Measurements from ENCODE around the gene CDK4. TPM values are rescaled to one million over a fixed set of nuclear protein-coding genes. Genes with fewer than 3 reads are reported as not detected.

Gene CDK4
- total and polyA plus RNA-seq, 2 of the 4 experiments (the other 2 are of a cell fraction) = 261 to 297 TPM

GRCh38 chr12:57708296-57708695 is 43.8 kb downstream of the CDK4 start:
- Histone ChIP-seq H4K20me1 (ENCODE audit: insufficient read depth, low read length) (no peaks in the 10 kb centered on the region), H4K8ac (ENCODE audit: low read depth in 2 of 2, low read length in 2 of 2) (no peak overlapping the region), H3K18ac (ENCODE audit: low read depth, low read length) (no peak overlapping the region), H3K9me1 (ENCODE audit: insufficient read depth, low read length) (no peaks in the 10 kb centered on the region), H3K4me3 (ENCODE audit: insufficient read depth, low read depth, low read length) (no peak overlapping the region), H2AFZ (replicated peaks; ENCODE audit: low read length, poor library complexity) (no peak overlapping the region), H3K36me3 (ENCODE audit: control insufficient read depth, insufficient read depth, low read length) (peaks cover 8% of the 10 kb centered on the region), H4K91ac (ENCODE audit: insufficient read depth, low read depth, low read length) (no peak overlapping the region), H3K14ac (replicated peaks; ENCODE audit: low read depth, low read length) (no peak overlapping the region), H3K9me3 (ENCODE audit: control insufficient read depth, insufficient read depth, low read length) (no peaks in the 10 kb centered on the region), H3K9ac (ENCODE audit: low read depth, low read length) (no peak overlapping the region), H2AK9ac (replicated peaks; ENCODE audit: low read depth, low read length, poor library complexity) (no peak overlapping the region), H2BK120ac (ENCODE audit: low read depth, low read length) (no peak overlapping the region), H2BK20ac (ENCODE audit: low read depth, low read length) (no peak overlapping the region), H2BK15ac (ENCODE audit: low read depth, low read length) (no peak overlapping the region), H3K27me3 (ENCODE audit: control insufficient read depth, insufficient read depth, low read length) (no peaks in the 10 kb centered on the region), H3K56ac (ENCODE audit: extremely low read depth, insufficient read depth, low read length) (no peak overlapping the region), H4K5ac (ENCODE audit: low read depth, low read length) (no peak overlapping the region), H3K79me1 (ENCODE audit: low read depth in 1 of 2, low read length in 2 of 2) (no peaks in the 10 kb centered on the region; a peak in 1 of 4 replicates), H3K4ac (ENCODE audit: low read depth, low read length) (no peak overlapping the region), H3K23ac (ENCODE audit: low read depth, low read length) (no peak overlapping the region), H3K27ac (ENCODE audit: insufficient read depth, low read length) (no peak overlapping the region), H3K4me2 (ENCODE audit: low read depth, low read length) (no peak overlapping the region), H2AK5ac (ENCODE audit: low read depth, low read length) (no peak overlapping the region), H2BK5ac (ENCODE audit: low read depth, low read length, poor library complexity, severe bottlenecking) (no peak overlapping the region), H3K4me1 (ENCODE audit: control insufficient read depth, insufficient read depth, low read length) (no peaks in the 10 kb centered on the region)
- DNase-seq = no peak
- WGBS, 2 experiments (ENCODE audit: extremely low coverage in 2 of 2, insufficient read length in 1 of 2) = no CpG with 5 or more reads among the region's 2 CpGs
- intact Hi-C loops (cut with micrococcal nuclease) (no loop called here), dilution Hi-C loops (cut with HindIII; ENCODE audit: low sequenced_read_pairs, unreplicated experiment) (no loop called here), in situ Hi-C loops (cut with MboI; ENCODE audit: low sequenced_read_pairs) (no loop called here)
- ChIA-PET POLR2A (ENCODE audit: unreplicated experiment) (no interaction called here), CTCF (interaction anchor here (1.2 kb wide), 1 partner anchor 8 kb away, joined by 4 read pairs; no protein-coding TSS in a partner anchor)
- no TSS peak for BruUV-seq (replicated peaks)
- no peak for TF ChIP-seq POLR2A (IDR thresholded peaks at IDR 0.05; ENCODE audit: low read depth, low read length)
- no peak for TF ChIP-seq SMC3 (IDR thresholded peaks at IDR 0.05; ENCODE audit: low read depth, low read length)
- no peak for TF ChIP-seq RAD21 (IDR thresholded peaks at IDR 0.05; ENCODE audit: low read length)
- TF ChIP-seq MAFK (IDR thresholded peaks at IDR 0.05; ENCODE audit: low read depth, low read length) = no peak
- TF ChIP-seq USF2 (IDR thresholded peaks at IDR 0.05; ENCODE audit: low read depth, low read length) = no peak
- no peak for TF ChIP-seq RCOR1 (IDR thresholded peaks at IDR 0.05; ENCODE audit: insufficient replicate concordance, low read length)
- no peak for TF ChIP-seq MXI1 (IDR thresholded peaks at IDR 0.05; ENCODE audit: borderline replicate concordance, low read depth, low read length)
- TF ChIP-seq NFE2L2 (IDR thresholded peaks at IDR 0.05; ENCODE audit: low read depth, low read length) = no peak
- TF ChIP-seq, protein P1, sequence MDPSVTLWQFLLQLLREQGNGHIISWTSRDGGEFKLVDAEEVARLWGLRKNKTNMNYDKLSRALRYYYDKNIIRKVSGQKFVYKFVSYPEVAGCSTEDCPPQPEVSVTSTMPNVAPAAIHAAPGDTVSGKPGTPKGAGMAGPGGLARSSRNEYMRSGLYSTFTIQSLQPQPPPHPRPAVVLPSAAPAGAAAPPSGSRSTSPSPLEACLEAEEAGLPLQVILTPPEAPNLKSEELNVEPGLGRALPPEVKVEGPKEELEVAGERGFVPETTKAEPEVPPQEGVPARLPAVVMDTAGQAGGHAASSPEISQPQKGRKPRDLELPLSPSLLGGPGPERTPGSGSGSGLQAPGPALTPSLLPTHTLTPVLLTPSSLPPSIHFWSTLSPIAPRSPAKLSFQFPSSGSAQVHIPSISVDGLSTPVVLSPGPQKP (IDR thresholded peaks at IDR 0.05; ENCODE audit: borderline replicate concordance, low read depth, low read length) = no peak
- no peak for ATAC-seq (ENCODE audit: low read depth)

Data from IMR-90 (cell line).